ENCODE results near the gene PLCG2.

Gene PLCG2

DNA sequence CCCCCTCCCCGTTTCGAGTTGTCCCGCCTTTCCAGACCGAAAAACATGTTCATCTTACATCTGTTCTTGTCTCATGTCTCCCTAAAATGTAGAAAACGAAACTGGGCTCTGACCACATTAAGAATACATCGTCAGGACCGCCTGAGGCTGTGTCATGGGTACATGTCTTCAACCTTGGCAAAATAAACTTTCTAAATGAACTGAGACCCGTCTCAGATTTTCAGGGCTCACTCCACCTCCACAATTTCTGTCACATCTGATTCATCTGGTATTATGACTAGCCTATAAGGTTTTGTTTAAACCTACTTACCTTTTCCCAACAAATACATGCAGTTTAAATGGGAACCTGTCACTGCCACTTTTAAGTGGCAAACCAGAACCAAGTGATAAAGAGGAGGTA is 231.6 kb downstream of the PLCG2 start:
- Histone ChIP-seq H3K79me2 (ENCODE audit: low read length) (no peaks in the 10 kb centered on the region), H3K9ac (ENCODE audit: low read length) (peak overlapping the region; percentile 69), H3K27me3 (ENCODE audit: low read depth, low read length) (peaks cover 7% of the 10 kb centered on the region; the same call in 1 of the 2 replicates), H4K20me1 (ENCODE audit: insufficient read depth, low read length) (no peaks in the 10 kb centered on the region), H3K27ac (ENCODE audit: low read length) (no peak overlapping the region), H3K36me3 (replicated peaks; ENCODE audit: low read depth, low read length) (peaks cover 3% of the 10 kb centered on the region), H3K4me2 (ENCODE audit: low read length) (peak overlapping the region; percentile 84), H3K9me3 (ENCODE audit: insufficient read depth, low read length) (peaks cover 9% of the 10 kb centered on the region; the same call in 1 of the 2 replicates), H3K4me1 (ENCODE audit: low read length) (peaks cover 8% of the 10 kb centered on the region; the same call in 1 of the 2 replicates), H2AFZ (ENCODE audit: low read depth, low read length) (peak overlapping the region; percentile 100; the same call in 1 of the 2 replicates), H3K4me3 (ENCODE audit: low read length) (peak overlapping the region; percentile 93)
- no peak for TF ChIP-seq EZH2phosphoT487 (IDR thresholded peaks at IDR 0.05; ENCODE audit: low read depth)
- TF ChIP-seq, protein P1, sequence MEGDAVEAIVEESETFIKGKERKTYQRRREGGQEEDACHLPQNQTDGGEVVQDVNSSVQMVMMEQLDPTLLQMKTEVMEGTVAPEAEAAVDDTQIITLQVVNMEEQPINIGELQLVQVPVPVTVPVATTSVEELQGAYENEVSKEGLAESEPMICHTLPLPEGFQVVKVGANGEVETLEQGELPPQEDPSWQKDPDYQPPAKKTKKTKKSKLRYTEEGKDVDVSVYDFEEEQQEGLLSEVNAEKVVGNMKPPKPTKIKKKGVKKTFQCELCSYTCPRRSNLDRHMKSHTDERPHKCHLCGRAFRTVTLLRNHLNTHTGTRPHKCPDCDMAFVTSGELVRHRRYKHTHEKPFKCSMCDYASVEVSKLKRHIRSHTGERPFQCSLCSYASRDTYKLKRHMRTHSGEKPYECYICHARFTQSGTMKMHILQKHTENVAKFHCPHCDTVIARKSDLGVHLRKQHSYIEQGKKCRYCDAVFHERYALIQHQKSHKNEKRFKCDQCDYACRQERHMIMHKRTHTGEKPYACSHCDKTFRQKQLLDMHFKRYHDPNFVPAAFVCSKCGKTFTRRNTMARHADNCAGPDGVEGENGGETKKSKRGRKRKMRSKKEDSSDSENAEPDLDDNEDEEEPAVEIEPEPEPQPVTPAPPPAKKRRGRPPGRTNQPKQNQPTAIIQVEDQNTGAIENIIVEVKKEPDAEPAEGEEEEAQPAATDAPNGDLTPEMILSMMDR (IDR thresholded peaks at IDR 0.05; ENCODE audit: low read depth, low read length) = no peak

DNA sequence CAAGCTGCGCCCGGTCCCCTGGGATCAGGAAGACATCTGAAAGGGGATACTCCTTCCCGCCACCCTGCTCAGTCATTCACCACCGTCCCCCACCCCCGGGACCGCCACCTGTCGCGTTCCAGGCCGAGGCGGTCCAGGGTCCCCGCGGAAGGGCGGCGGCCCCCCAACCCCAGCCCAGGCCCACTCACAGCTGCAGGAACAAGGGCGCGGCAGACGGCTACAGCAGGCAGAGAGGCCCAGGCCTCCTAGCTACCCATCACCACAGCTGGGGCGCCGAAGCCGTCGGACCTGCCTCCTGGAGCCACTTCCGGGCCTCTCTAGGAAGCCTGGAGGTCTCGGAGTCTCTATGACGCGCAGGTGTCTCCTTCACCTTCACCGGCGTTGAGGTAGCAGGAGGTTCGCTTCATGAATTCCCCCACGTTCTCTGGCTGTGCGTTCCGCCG is 232.1 kb downstream of the PLCG2 start, which contains the start of gene SDR42E1:
Gene SDR42E1 (minus strand): TSS at position 272 of the 443 bp plus-strand sequence. CDS start 10,612 bp downstream, outside the sequence.
- H2AFZ ChIP-seq (ENCODE audit: low read depth, low read length) = peak within 1 kb of the TSS; percentile 100

More for the DNA sequence above, 232.1 kb downstream of the PLCG2 start, which contains the start of gene SDR42E1:
- Histone ChIP-seq H3K4me3 (ENCODE audit: low read length) (peak within 1 kb of the TSS; percentile 93), H4K20me1 (ENCODE audit: insufficient read depth, low read length) (no peaks in the 10 kb centered on the region), H3K4me1 (ENCODE audit: low read length) (peaks cover 8% of the 10 kb centered on the region; the same call in 1 of the 2 replicates), H3K79me2 (ENCODE audit: low read length) (no peaks in the 10 kb centered on the region), H3K36me3 (replicated peaks; ENCODE audit: low read depth, low read length) (peaks cover 3% of the 10 kb centered on the region), H3K9ac (ENCODE audit: low read length) (peak within 1 kb of the TSS; percentile 69), H3K9me3 (ENCODE audit: insufficient read depth, low read length) (peaks cover 9% of the 10 kb centered on the region; the same call in 1 of the 2 replicates), H3K27me3 (ENCODE audit: low read depth, low read length) (peaks cover 7% of the 10 kb centered on the region; the same call in 1 of the 2 replicates), H3K27ac (ENCODE audit: low read length) (no peak within 1 kb of the TSS), H3K4me2 (ENCODE audit: low read length) (peak within 1 kb of the TSS; percentile 84)
- TF ChIP-seq, protein P1 (IDR thresholded peaks at IDR 0.05; ENCODE audit: low read depth, low read length) = no peak
- TF ChIP-seq EZH2phosphoT487 (IDR thresholded peaks at IDR 0.05; ENCODE audit: low read depth) = no peak

All from OCI-LY3 (cell line).